IPS DF 6.9 (cell line): ENCODE results near the gene ZMYM4.
"Not testable (repeated sequence)": the region's sequence is repeated elsewhere in the genome, so short reads cannot be mapped to it uniquely, and the experiment has no call there.

Experiments used
- DNase-seq: peaks from one replicate; pipeline ENCODE4 v3.0.0-alpha.2; 2013; ENCODE audit warnings: low read depth, low spot score
- H3K27ac ChIP-seq: one replicate; pipeline ENCODE4 v1.5.1; 2013; ENCODE audit warnings: low read length, control low read depth
- H3K27me3 ChIP-seq: 2 replicates; pipeline ENCODE4 v1.6.1; 2013; ENCODE audit warnings: mild to moderate bottlenecking, low read length; ENCODE audit not compliant: control insufficient read depth, insufficient read depth
- H3K36me3 ChIP-seq: 2 replicates; pipeline ENCODE4 v1.6.1; 2013; ENCODE audit warnings: low read length; ENCODE audit not compliant: control insufficient read depth, insufficient read depth
- H3K4me1 ChIP-seq: 2 replicates; pipeline ENCODE4 v1.6.1; 2013; ENCODE audit warnings: low read length; ENCODE audit not compliant: control insufficient read depth, insufficient read depth
- H3K4me3 ChIP-seq: 2 replicates; pipeline ENCODE4 v1.5.1; 2013; ENCODE audit warnings: mild to moderate bottlenecking, low read length
- H3K9me3 ChIP-seq: 2 replicates; pipeline ENCODE4 v1.6.1; 2013; ENCODE audit warnings: low read length, inconsistent platforms; ENCODE audit not compliant: control insufficient read depth, insufficient read depth
- WGBS: extraction: QIAGEN DNeasy Blood & Tissue Kit; methylation state at CpG from one replicate; pipeline ENCODE4 v1.1.7; 2013; ENCODE audit warnings: mixed read lengths, missing lambda C conversion rate; ENCODE audit not compliant: insufficient read length, insufficient coverage; 5-methylcytosine and 5-hydroxymethylcytosine counted together

Gene ZMYM4

DNA sequence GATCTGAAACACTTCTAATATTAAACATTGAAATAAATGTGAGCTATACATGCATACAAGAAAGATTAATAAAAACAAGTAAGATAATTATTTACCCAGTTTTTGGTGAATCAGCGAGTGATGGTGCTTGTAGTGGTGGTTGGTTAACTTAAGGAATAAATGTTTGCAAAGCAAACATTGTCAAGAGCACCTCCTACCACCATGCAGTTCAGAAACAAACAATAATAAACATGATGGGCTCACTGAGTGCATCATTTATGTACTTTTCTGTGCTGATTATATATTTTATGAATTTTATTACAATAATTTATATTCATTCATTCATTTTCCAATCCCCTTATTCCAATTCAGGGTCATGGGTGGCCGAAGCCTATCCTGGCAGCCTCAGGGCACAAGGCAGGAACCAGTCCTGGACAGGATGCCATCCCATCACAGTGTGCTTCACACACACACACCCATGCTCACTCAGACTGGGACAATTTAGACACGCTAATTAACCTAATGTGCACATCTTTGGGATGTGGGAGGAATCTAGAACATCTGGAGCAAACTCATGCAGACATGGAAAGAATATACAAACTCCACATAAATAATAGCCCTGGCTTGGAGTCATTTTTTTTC is 57.8 kb downstream of the ZMYM4 start:
- no peak for DNase-seq
- H3K4me3 ChIP-seq, result no peak overlapping the region
- H3K9me3 ChIP-seq, result no peaks in the 10 kb centered on the region
- H3K27me3 ChIP-seq, result no peaks in the 10 kb centered on the region
- no CpG with 5 or more reads among the region's 3 CpGs for WGBS
- no peak overlapping the region for H3K27ac ChIP-seq
- no peaks in the 10 kb centered on the region for H3K4me1 ChIP-seq
- no peaks in the 10 kb centered on the region for H3K36me3 ChIP-seq

DNA sequence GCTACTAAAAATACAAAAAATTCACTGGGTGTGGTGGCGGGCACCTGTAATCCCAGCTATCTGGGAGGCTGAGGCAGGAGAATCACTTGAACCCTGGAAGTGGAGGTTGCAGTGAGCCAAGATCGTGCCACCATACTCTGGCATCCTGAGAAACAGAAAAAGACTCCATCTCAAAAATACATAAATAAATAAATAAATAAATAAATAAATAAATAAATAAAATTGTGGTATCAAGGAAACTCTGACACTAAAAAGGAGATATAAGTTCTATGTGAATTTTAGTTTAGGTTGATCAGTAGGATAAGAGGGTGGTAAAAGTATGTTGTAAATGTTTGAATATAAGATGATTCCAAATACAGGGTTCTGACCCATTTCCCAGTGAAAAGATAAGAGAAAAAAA is 63.1 kb downstream of the ZMYM4 start:
- WGBS, result no CpG with 5 or more reads among the region's 2 CpGs
- not testable (repeated sequence) for DNase-seq

DNA sequence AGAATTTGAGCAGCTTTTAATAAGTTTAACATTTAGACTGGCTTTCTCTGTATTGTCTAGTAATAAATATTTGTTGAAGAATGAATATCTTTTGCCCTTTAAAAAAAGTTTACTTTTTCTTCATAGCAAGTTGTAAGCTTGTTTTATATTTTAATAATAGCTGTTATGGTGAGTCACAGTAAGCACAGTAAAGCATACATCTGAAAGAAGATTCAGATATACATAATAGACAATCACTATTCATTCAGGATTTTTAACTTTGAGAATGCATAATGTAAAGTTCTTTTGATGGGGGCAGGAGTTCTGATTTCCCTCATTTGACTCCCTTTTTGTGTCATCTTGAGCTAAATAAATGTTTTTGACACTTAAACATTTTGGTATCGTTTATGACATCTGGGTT is 66.0 kb downstream of the ZMYM4 start:
- Histone ChIP-seq H3K36me3 (no peaks in the 10 kb centered on the region), H3K27ac (no peak overlapping the region), H3K4me1 (no peaks in the 10 kb centered on the region), H3K4me3 (no peak overlapping the region), H3K27me3 (no peaks in the 10 kb centered on the region), H3K9me3 (no peaks in the 10 kb centered on the region)
- no peak for DNase-seq
- WGBS, result no CpG with 5 or more reads among the region's 1 CpG

More for the DNA sequence above, 63.1 kb downstream of the ZMYM4 start:
- H3K36me3 ChIP-seq, H3K27ac ChIP-seq, H3K4me3 ChIP-seq, H3K9me3 ChIP-seq, H3K4me1 ChIP-seq, H3K27me3 ChIP-seq: not testable (repeated sequence)

DNA sequence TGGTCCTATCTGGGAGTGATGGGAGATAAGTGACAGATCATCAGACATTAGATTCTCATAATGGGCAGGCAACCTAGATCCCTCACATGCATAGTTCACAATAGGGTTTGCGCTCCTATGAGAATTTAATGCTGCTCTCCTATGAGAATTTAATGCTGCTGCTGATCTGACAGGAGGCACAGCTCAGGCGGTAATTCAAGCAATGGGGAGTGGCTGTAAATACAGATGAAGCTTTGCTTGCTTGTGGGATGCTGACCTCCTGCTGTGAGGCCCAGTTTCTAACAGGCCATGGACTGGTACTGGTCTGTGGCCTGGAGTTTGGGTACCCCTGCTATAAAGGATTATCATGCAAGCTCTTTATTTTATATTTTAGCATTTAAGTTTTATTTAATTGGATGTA is 72.0 kb downstream of the ZMYM4 start:
- no peaks in the 10 kb centered on the region for H3K27me3 ChIP-seq
- H3K36me3 ChIP-seq, result no peaks in the 10 kb centered on the region
- no peaks in the 10 kb centered on the region for H3K4me1 ChIP-seq
- no CpG with 5 or more reads among the region's 2 CpGs for WGBS
- no peak overlapping the region for H3K27ac ChIP-seq
- no peak overlapping the region for H3K4me3 ChIP-seq
- no peaks in the 10 kb centered on the region for H3K9me3 ChIP-seq
- no peak for DNase-seq

DNA sequence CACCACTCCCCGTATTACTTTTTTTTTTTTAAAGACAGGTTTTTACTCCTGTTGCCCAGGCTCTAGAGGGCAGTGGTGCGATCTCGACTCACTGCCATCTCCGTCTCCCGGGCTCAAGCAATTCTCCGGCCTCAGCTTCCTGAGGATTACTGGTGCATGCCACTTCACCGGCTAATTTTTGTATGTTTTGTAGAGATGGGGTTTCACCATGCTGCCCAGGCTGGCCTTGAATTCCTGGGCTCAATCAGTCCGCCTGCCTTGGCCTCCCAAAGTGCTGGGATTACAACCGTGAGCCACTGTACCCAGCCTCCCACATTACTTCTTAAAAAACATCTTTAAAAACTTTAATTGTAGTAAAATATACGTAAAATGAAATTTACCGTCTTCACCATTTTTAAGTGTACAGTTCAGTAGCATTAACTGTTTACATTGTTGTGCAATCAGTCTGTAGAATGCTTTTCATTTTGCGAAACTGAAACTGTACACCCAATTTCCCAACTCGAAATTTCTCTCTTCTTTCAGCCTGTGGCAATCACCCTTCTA is 77.0 kb downstream of the ZMYM4 start:
- Histone ChIP-seq H3K36me3 (no peaks in the 10 kb centered on the region), H3K27me3 (no peaks in the 10 kb centered on the region), H3K9me3 (no peaks in the 10 kb centered on the region), H3K4me3 (no peak overlapping the region), H3K27ac (no peak overlapping the region), H3K4me1 (no peaks in the 10 kb centered on the region)
- no CpG with 5 or more reads among the region's 13 CpGs for WGBS
- no peak for DNase-seq

DNA sequence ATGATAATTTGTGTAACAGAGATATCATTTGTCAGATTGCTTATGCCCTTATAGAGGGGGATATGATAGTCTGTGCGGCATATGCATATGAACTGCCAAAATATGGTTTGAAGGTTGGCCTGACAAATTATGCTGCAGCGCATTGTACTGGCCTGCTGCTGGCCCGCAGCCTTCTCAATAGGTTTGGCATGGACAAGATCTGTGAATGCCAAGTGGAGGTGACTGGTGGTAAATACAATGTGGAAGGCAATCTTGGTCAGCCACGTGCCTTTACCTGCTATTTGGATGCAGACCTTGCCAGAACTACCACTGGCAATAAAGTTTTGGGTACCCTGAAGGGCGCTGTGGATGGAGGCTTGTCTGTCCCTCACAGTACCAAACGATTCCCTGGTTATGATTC is 82.4 kb downstream of the ZMYM4 start:
- no peaks in the 10 kb centered on the region for H3K9me3 ChIP-seq
- no peak overlapping the region for H3K4me3 ChIP-seq
- H3K27ac ChIP-seq, result no peak overlapping the region
- H3K36me3 ChIP-seq, result no peaks in the 10 kb centered on the region
- no peaks in the 10 kb centered on the region; the same call in 1 of the 2 replicates for H3K4me1 ChIP-seq
- WGBS, result no CpG with 5 or more reads among the region's 6 CpGs
- no peak for DNase-seq
- H3K27me3 ChIP-seq, result no peaks in the 10 kb centered on the region

DNA sequence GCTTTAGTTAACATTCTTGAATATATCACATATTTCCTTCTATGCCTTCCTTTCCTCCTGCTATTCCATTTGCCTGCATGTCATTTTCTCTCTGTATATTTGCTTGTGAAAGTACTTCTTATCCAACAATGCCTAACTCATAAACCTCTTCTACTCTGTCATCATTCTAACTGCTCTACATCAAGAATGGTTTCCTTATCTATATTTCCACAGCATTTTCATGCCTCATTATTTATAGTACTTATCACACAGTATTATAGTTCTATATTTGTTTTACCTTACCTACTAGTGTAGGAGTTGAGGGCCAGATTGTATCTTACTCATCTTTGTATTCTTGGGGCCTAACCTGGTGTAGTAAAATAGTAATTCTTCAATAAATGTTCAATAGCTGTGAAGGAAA is 91.5 kb downstream of the ZMYM4 start:
- Histone ChIP-seq H3K4me1 (no peaks in the 10 kb centered on the region), H3K9me3 (no peaks in the 10 kb centered on the region), H3K36me3 (no peaks in the 10 kb centered on the region), H3K4me3 (no peak overlapping the region), H3K27ac (no peak overlapping the region), H3K27me3 (no peaks in the 10 kb centered on the region)
- no peak for DNase-seq

DNA sequence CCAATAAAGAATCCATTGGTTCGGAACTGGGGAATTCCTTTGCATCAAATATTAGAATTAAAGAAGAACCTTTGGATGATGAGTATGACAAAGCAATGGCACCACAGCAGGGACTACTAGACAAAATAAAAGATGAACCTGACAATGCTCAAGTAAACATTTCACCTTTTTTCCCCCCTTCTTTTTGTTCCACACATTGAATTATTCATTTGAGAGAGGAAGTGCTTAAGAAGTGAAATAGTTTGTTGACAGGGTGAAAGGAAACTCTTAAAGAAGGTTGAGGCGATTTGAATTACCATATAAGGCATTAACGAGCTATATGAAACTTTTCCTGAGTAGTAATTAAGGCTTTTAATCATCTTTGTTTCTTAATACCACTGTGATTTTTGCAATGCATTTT is 93.1 kb downstream of the ZMYM4 start:
- no peaks in the 10 kb centered on the region for H3K9me3 ChIP-seq
- no peaks in the 10 kb centered on the region for H3K27me3 ChIP-seq
- no peak overlapping the region for H3K4me3 ChIP-seq
- WGBS, result no CpG with 5 or more reads among the region's 3 CpGs
- no peak overlapping the region for H3K27ac ChIP-seq
- DNase-seq, result no peak
- H3K4me1 ChIP-seq, result no peaks in the 10 kb centered on the region
- H3K36me3 ChIP-seq, result no peaks in the 10 kb centered on the region

DNA sequence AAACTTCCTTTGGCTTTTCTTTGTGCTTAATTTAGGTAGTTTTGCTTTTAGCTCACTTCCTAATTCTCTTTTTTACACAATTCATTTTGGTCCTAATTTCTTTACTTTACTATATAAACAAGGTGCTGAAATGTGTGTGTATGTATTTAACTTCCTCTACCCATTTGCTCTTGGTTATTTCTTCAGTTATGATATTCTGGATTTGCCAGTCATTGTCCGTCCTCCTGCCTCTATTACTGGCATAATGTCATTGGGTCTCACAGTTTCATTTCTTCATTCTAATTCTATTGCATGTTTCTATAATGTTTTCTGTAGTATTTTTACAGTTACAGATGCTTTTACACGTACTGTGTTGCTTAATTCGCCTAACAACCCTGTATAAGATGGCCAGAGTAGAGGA is 96.2 kb downstream of the ZMYM4 start:
- Histone ChIP-seq H3K27me3 (no peaks in the 10 kb centered on the region), H3K9me3 (no peaks in the 10 kb centered on the region), H3K36me3 (no peaks in the 10 kb centered on the region), H3K4me1 (no peaks in the 10 kb centered on the region), H3K27ac (no peak overlapping the region), H3K4me3 (no peak overlapping the region)
- no CpG with 5 or more reads among the region's 3 CpGs for WGBS
- DNase-seq, result no peak

DNA sequence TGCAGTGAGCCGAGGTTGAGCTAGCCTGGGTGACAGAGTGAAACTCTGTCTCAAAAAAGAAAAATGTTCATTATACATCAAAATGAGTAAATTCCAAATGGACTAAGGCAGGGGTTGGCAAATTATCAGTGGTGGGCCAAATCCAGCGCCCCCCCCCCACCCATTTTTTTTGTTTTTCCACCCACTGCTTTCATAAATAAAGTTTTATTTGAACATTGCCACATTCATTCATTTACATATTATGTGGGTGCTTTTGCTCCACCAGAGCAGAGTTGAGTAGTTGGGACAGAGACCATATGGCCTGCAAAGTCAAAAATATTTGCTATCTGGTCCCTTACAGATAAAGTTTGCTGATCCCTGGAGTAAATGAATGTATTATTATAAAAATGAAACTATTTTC is 99.4 kb downstream of the ZMYM4 start:
- no CpG with 5 or more reads among the region's 2 CpGs for WGBS
- no peaks in the 10 kb centered on the region for H3K9me3 ChIP-seq
- no peaks in the 10 kb centered on the region for H3K27me3 ChIP-seq
- H3K27ac ChIP-seq, result no peak overlapping the region
- no peaks in the 10 kb centered on the region for H3K4me1 ChIP-seq
- no peaks in the 10 kb centered on the region for H3K36me3 ChIP-seq
- no peak overlapping the region for H3K4me3 ChIP-seq
- no peak for DNase-seq

DNA sequence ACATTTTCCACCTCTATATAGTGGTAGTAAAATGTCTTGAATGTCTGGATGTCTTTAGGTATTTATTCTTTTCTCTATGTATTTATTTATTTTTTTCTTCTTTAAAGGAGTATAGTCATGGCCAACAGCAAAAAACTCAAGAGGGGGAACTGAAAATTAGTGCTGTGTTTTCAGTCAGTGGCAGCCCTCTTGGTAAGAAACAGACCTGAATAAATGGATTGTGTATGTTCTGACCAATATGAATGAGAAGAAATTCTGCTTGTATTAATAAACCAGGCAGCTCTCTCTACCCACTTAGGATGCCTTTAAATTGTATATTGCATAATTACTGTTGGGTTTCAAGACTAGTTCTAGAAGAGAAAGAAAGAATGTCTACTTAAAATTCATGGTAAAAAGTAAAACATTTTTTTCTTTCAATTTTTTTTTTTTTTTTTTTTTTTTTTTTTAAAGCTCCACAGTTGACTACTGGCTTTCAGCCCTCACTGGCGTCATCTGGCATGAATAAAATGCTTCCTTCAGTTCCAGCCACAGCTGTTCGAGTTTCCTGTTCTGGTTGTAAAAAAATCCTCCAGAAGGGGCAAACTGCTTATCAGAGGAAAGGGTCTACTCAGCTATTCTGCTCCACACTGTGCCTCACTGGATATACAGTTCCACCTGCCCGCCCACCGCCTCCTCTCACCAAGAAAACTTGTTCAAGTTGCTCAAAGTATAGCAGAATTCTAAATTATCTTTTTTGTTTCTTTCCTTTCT is 101.6 kb downstream of the ZMYM4 start:
- H3K27ac ChIP-seq, result no peak overlapping the region
- H3K27me3 ChIP-seq, result no peaks in the 10 kb centered on the region
- H3K9me3 ChIP-seq, result no peaks in the 10 kb centered on the region
- no CpG with 5 or more reads among the region's 4 CpGs for WGBS
- H3K4me3 ChIP-seq, result no peak overlapping the region
- no peaks in the 10 kb centered on the region for H3K4me1 ChIP-seq
- no peaks in the 10 kb centered on the region for H3K36me3 ChIP-seq
- DNase-seq, result no peak
